ENCODE results near the gene SLC39A6.

DNA sequence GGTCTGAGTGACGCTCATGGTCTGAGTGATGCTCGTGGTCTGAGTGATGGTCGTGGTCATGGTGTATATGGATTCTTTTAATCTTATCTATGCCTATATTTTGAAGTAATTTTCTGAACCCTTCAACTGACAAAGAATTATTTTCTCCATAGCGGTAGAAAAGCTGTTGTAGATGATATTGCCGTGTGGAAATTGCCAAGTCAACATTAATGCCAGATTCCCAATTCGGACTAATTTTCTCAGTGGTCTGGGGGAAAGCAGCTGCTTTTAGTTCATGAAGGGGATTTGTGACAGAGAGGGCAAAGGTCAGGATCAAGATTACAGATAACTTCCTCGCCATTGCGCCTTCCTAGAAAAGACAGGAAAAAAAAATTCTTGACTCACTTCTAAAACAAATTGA, 2.5 kb downstream of the SLC39A6 start:
- TF ChIP-seq GABPA (IDR thresholded peaks at IDR 0.05; ENCODE audit: low read depth) = no peak
- no peak for TF ChIP-seq RFX5 (IDR thresholded peaks at IDR 0.05; ENCODE audit: low read length)
- TF ChIP-seq, protein P1, sequence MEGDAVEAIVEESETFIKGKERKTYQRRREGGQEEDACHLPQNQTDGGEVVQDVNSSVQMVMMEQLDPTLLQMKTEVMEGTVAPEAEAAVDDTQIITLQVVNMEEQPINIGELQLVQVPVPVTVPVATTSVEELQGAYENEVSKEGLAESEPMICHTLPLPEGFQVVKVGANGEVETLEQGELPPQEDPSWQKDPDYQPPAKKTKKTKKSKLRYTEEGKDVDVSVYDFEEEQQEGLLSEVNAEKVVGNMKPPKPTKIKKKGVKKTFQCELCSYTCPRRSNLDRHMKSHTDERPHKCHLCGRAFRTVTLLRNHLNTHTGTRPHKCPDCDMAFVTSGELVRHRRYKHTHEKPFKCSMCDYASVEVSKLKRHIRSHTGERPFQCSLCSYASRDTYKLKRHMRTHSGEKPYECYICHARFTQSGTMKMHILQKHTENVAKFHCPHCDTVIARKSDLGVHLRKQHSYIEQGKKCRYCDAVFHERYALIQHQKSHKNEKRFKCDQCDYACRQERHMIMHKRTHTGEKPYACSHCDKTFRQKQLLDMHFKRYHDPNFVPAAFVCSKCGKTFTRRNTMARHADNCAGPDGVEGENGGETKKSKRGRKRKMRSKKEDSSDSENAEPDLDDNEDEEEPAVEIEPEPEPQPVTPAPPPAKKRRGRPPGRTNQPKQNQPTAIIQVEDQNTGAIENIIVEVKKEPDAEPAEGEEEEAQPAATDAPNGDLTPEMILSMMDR (IDR thresholded peaks at IDR 0.05) = no peak

Measured in SK-N-SH (cell line).